ENCODE data around the gene CDX2.
"Not testable (repeated sequence)": the region's sequence is repeated elsewhere in the genome, so short reads cannot be mapped to it uniquely, and the experiment has no call there.

The CDX2 gene

DNA sequence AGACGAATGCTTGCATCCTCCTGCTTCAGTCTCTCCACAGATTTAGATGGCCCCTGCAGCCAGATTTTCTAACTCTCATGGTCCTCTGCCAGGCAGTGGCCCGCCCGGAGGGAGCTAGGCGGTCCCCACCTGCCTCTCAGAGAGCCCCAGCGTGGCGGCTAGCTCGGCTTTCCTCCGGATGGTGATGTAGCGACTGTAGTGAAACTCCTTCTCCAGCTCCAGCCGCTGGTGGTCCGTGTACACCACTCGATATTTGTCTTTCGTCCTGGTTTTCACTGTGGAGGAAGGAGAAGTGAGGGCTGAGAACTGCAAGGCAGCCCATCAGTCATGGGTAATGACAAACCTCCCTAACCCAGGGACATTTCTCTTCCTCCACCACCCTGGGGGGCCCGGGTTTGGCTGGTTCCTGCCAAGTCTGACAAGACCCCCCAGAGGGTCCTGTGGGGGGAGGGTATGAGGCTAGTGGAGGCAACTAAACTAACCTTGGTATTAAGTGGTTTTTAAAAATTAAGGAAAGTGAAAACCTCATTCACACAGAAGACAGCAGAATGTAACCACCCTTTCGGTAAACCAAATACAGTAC, 4.3 kb downstream of the CDX2 start:
- no peak for DNase-seq (ENCODE audit: low read depth)

GRCh38 chr13:27964206-27964605, 4.9 kb downstream of the CDX2 start:
- DNase-seq (ENCODE audit: low read depth), result not testable (repeated sequence)

DNA sequence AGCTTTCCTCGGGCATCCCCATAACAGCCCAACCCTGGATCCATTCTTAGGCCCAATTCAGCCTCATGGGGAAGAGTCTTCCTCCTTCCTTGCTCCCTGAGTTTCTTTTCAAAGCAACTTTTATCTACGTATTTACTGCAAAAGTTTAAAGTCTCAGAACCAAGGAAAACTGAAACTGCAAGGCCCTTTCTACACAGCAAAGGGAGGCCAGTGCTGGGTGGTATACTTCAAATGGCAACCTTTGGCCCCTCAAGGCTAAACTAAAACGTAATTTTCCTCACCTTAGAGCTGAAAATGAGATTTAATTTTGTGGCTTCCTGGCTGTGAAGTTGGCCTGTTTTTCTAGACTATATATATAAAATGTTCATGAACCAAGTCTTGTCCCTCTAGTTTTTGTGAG, 5.6 kb downstream of the CDX2 start:
- no peak for DNase-seq (ENCODE audit: low read depth)

DNA sequence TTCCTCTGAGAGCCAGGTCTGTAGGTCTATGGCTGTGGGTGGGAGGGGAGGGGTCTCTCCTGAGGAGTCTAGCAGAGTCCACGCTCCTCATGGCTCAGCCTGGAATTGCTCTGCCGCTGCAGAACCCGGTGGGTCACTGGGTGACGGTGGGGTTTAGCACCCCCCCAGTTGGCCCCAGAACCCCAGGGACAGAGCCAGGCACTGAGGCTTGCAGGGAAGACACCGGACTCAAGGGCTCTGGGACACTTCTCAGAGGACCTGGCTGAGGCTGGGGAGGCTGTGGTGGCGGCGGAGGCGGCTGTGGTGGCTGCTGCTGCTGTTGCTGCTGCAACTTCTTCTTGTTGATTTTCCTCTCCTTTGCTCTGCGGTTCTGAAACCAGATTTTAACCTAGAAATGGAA, 6.1 kb downstream of the CDX2 start:
- no peak for DNase-seq (ENCODE audit: low read depth)

DNA sequence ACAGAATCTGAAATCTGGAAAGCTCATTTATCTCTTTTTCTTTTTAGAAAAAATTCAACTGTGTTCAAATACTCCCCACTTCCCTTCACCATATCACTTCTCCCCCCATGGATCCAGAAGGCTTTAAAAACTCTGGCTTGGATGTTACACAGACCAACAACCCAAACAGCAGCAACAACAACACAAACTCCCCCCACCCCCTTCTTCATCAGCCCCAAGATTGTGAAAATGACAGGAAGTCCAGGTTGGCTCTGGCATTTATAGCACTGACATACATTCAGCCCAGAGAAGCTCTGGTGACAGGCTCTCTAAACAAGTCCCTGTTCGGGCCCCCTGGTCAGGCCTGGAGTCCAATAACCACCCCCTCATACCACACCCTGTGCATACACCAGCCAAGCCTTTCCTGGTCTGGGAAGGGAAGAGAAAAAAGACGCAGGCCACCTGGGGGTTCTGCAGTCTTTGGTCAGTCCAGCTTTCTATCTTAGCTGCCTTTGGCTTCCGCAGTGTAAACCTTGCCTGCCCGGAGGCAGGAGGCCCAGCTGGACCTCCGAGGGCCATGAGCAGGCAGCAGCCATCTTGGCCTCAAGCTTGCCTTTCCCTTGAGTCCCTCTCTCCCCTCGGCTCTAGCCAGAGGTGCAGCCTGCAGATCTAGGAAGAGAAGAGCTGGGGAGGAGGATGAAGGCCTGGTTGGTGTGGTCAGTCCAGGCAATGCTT, 6.8 kb downstream of the CDX2 start:
- DNase-seq (ENCODE audit: low read depth), result no peak

DNA sequence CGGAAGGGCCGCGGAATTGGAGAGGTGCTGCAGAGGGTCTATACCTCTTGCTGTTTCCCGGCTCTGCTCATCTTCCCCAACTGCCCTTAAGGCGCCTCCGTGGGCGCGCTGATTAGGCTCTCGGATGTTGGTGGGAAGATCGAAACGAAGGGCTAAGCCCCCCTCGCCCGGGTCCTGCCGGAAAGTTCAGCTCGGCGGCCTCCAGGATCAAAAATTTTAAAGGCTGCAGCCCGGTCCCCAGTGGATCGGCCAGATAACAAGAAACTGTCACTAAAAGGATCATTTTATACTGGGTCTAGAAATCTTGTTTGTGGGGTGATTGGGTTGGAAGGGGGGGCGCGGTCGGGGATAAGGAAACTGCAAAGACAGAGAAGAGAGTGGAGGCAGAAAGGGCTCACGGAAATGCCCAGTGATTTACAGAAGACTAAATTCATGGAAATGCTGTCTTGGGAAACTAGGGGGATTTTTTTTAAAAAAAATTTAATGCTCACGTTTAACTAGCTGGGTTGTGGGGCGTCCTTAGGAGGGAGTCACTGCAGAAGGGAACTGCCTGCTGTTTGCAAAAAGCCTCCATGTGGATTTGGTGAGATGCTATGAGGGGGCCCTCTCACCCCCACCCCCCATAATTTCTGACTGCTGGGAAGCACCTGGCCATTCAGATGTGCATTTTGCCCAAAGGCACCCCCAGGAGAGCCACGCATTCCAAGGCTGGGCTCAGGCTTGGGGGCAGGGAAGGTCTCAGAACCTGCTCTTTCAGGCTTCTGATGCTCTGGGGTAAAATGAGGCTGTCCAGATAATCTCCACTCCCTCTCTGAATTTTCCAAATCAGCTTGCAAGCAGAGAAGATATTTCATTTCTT, 7.7 kb downstream of the CDX2 start:
- no peak for DNase-seq (ENCODE audit: low read depth)

GRCh38 chr13:27960362-27961226, 8.5 kb downstream of the CDX2 start:
- no peak for DNase-seq (ENCODE audit: low read depth)

- no peak for DNase-seq (ENCODE audit: low read depth)
Observed at GRCh38 chr13:27959976-27960361, 9.1 kb downstream of the CDX2 start.

GRCh38 chr13:27956576-27957300, 12.4 kb downstream of the CDX2 start:
- no peak for DNase-seq (ENCODE audit: low read depth)

- no peak for DNase-seq (ENCODE audit: low read depth)
Observed at GRCh38 chr13:27955014-27955591, 14.0 kb downstream of the CDX2 start.

DNA sequence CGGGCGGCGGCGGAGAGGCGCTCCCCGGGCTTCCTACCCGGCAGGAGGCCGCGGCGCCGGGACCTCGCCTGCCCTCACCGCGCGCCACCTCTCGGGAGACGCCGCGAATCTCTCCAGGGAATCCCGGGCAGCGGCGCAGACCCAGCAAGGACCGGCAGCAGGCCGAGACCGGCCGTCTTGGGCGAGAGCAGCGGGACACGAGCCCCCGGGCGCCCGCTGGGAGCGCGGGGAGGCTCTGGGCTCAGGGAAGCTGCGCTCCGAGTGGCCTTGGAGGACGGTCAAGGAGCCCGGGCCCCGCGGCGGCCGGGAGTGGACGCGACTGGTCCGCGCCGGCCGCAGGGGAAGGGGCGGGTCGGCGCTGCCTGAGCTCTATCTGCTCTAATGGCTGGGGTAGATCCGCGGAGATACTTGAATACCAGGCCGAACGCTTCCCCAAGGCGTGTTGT, 14.7 kb downstream of the CDX2 start:
- no peak for DNase-seq (ENCODE audit: low read depth)

- peak; percentile 26 for DNase-seq (ENCODE audit: low read depth)
Observed at GRCh38 chr13:27953676-27954405, 15.3 kb downstream of the CDX2 start.

DNA sequence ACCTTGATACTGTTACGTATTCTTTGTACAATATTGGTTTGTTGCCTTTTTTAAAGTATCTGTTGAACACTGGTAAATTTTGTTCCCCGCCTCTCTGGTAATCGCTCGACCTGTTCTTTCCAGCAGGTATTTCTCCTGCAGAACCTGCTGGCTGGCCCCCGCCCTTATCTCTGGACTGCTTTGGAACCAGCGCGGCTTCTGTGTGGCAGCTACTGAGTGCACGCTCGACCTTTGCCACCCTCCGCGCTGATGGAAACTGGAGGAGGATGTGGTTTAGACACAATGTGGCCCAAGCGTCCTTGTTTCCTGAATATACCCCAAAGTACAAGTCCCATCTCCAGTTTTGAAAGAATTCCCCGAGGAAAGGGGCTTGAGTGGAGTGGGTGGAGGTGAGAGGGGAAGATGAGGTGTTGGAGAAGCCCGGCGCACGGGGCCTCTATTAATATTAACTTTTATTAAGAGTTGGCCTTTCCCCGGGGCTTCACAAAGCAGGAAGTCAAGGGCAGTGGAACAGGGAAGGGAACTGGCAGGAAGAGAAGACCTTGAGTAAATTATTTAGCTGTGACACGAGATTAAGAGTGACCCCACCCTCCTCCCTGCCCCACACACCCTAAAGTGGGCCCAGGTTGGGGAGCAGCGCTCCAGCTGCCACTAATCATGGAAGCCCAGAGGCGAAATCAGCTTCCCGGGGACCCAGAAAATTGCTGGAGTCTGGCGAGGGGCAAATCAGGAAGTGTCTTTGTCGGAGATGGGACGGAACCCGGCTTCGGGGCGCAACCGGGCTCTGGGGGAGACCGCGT, 16.0 kb downstream of the CDX2 start:
- no peak for DNase-seq (ENCODE audit: low read depth)

DNA sequence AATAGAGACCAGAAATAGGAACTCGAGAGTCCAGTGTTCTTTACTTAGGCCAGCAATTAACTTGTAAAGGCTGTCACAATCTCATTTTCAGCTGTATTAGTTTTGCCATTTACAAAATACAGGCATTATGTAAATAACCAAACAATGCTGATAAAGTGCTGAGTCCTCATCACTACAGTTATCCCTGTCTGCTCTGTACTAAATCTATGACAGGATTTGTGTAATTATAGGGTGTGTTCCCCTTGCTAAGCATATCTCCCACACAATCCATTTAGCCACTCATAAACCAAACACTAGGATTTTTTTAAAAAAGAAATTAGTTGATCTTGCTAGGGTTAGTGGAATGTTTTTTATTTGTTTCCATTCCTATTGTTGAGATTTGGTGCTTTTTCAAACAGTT, 26.1 kb downstream of the CDX2 start:
- no peak for DNase-seq (ENCODE audit: low read depth)

GRCh38 chr13:27933580-27934328, 35.4 kb downstream of the CDX2 start:
- no peak for DNase-seq (ENCODE audit: low read depth)

- DNase-seq (ENCODE audit: low read depth), result no peak
Observed at GRCh38 chr13:27933118-27933517, 36.0 kb downstream of the CDX2 start.

DNA sequence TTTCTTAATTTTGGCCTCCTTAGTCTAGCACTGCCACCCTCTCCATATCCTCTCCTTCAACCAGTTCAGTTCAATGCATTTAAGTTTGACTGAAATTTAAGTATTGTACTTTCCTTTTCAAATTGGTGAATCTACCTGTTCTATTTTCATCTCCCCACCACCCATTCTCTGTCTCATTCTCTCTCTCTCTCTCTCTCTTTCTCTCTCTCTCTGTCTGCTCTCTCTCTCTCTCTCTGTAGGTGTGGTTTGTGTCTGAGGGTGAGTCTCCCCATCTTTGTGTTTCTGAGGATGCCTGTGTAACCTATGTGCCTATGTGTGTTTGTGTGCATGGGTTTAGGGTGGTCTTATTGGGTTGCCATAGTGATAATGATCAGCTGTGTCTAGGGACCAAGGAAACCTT, 39.2 kb downstream of the CDX2 start:
- no peak for DNase-seq (ENCODE audit: low read depth)

GRCh38 chr13:27928805-27929753, 40.0 kb downstream of the CDX2 start:
- no peak for DNase-seq (ENCODE audit: low read depth)
